HK-2 (cell line): ENCODE data around the gene MROH2A.

ENCODE experiments used
- DNase-seq: peaks from one replicate; pipeline ENCODE4 v3.0.0-alpha.2; 2018; ENCODE audit not compliant: unreplicated experiment

MROH2A gene

GRCh38 chr2:233837694-233838229 is 59.6 kb downstream of the MROH2A start:
- no peak for DNase-seq

DNA sequence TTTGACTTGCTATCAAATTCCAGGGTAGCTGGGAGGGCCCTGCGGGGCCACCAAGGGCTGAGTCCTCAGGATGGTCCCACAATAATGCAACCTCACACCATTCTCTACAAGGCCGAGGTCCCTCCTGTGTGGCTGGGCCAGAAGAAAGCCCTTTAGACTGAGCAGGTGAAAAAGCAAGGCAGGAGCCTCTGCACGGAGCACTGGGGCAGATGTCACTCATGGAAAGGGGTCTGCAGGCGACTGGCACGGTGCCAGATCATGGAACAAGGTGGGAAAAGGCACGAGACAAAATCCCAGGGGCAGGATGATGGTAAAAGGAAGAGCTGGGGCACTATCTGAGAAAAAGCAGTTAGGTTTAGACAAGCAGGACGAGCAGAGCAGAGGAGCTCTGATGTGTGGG is 60.1 kb downstream of the MROH2A start:
- no peak for DNase-seq

DNA sequence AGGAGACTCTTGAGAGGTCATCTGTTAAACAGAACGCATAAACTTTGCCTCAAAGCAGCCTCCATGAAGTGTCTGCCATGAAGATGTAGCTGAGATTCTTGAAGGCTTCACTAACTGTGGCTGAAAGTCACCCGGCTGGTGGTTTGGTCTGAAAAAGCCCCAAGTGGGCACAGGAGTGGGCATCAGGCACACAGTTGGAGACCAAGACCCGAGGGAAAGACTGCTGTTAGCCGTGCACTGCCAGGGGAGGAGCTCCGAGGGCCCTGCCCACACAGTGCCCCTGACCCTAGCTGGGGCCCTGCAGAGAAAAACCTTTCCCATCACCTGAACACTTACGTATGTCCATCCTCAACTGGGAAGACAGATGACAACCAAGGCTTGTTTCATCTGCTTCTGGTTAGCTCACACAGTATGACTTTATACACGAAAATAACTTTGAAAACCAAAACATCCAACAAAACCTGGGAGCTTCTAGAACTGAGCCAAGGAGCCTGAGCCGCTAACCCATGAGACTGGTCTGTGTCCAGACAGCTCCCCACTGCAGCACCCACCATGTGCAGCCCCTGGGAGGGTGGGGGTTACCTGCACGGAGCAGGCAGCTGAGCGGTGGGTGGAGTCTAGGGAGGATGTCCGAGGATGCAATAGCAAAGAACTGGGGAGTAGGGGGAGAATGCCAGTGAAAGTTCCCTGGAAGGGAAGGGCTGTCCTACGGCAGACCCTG is 60.8 kb downstream of the MROH2A start:
- no peak for DNase-seq

- no peak for DNase-seq
These were observed 61.3 kb downstream of the MROH2A start for GRCh38 chr2:233839447-233839820.

- DNase-seq: no peak
These were observed 62.4 kb downstream of the MROH2A start for GRCh38 chr2:233840520-233840919.

GRCh38 chr2:233841183-233841582 is 63.1 kb downstream of the MROH2A start:
- no peak for DNase-seq

DNA sequence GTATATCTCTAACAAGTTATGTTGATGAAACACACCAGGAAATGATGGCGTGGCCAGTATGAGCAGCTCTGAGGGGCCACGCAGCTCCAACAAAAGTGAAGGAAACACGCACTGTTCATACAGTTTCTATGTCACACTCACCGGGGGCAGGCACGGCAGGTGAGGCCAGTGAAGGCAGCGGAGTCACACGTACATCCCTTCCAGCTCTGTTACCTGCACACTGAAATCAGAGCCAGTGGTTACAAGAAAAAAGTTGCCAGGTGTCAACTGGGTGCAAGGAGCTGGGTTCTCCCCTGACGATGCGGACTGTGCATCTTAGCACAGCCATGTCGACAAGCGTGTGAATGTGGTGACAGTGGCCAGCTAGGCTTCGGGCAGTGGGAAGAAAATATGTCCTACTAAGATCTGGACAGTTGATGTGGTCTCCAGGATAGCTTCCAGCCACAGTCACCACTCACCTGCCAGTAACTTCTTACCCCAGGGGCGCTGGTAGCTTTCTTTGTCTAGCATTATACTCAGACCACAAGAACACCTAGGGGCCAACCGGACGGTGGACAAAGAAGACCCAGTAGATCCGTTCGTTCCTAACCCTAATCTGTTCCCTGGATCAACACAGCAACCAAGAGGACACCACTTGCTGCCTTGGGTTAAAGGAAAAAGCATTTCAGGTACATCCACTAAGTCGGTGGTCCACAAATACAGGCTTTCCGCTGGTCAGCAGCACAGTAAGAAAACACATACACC is 66.1 kb downstream of the MROH2A start:
- no peak for DNase-seq

- DNase-seq: no peak
These were observed 66.7 kb downstream of the MROH2A start for GRCh38 chr2:233844836-233845235.

DNA sequence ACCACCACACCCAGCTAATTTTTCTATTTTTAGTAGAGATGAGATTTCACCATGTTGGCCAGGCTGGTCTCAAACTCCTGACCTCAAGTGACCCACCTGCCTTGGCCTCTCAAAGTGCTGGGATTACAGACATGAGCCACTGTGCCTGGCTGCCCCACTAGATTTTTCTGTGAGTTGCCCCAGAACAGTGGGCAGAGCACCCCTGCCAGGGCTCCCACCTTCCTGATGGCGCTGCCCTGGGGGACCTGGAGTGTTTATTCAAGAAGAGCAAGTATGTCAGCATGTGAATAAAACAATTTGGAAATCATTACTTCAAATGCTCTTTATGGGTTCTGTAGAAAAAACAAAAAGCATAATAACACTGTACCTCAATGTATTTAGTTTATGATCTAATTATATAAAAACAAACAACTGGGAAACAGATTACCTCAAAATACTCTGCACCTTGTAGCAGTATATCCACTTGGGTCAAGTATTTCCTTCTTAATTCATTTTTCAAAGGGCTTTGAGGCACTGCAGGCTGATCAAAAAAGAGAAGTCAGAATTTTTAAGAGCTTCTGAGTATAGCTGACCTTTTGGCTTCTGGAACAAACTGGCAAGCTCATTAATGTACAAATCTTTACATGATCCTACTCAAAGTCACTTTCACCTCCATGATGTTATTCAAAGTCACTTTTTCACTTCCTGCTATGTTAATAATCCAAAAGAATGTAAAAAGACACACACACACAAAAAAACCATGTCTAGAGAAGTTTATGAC is 67.4 kb downstream of the MROH2A start:
- no peak for DNase-seq

DNA sequence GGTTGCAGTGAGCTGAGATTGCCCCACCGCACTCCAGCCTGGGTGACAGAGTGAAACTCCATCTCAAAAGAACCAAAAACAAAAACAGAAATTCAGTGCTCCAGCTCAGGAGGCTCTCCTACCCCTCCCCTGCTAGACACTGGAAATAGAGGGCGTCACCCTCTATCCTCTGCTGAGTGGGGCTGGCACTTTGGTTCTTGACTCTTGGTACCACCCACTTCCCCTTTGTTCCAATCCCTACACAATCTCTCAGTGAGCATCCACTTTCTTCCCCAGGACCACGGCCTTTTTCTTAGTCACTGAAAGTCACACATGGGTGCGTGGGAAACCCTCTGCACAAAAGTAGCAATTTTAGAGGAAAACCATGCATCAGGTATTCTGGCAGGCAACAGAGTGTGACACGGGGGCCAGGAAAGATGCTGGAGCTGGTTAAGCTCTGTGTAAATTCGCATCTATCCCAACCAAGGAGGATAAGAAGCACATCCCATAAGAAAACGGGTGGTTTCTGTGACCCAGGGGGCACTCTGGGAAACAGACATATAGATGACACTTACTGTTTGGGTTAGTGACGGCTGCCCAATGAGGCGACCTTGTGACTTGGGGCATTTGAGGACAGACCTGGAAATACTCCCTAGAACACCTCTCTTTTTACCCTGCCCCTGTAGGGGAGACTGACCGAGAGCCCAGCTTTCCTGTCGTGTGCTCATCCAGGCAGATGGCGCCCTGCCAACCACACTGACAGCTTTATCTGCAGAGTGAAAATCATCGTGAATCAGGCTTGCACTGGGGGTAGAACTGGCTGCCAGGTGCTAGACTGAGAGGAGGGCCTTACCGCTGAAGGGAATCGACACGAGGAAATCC is 68.5 kb downstream of the MROH2A start:
- DNase-seq: no peak

DNA sequence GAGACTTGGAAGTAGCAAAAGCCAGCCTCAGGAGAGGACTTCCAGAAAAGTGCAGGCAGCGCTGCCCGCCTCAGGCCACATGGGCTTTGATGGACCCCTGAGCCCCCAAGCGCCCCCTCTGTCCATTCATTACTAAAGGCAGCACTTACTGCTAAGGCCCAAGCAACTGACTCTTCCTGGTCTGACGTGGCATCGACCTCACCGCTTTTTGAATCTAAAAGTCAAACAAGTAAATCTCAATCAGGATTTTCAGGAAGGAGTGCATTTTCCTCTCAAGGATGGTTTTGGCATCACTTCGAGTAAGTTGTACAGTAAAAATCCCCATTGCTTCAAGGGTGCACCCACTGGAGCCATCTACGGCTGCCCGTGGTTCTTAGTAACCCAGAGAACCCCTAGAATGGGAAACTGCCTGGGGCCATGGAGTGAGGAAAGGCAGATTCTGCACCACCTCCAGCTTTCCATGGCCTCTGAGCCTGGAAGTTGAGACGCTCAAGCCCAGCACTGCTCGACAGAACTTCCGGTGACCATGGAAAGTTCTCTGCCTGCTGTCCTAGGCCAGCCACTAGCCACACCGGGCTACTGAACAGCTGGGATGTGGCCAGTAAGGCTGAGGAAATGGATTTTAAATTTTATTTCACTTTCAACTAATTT is 69.2 kb downstream of the MROH2A start:
- DNase-seq: no peak

- no peak for DNase-seq
These were observed 70.1 kb downstream of the MROH2A start for GRCh38 chr2:233848276-233848675.

GRCh38 chr2:233849607-233850271 is 71.6 kb downstream of the MROH2A start:
- DNase-seq: no peak

DNA sequence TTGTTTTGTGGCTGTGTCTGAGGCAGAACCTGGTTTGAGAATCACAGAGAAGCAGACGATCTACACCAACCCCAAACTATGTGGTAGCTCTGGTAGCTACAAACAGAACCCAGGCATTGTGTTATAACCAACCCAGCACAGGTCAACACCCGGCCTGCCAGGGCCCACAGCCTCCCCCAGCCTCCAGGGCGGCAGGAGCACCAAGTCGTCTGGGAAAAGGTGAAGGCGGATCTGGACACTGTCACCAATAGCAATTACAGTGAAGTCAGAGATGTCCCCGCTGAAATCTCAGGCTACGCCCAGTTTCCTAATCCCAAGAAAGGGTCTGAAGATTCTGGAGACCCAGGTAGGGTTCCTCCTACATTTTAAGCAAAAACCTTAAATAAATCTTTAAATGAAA is 72.6 kb downstream of the MROH2A start:
- no peak for DNase-seq

DNA sequence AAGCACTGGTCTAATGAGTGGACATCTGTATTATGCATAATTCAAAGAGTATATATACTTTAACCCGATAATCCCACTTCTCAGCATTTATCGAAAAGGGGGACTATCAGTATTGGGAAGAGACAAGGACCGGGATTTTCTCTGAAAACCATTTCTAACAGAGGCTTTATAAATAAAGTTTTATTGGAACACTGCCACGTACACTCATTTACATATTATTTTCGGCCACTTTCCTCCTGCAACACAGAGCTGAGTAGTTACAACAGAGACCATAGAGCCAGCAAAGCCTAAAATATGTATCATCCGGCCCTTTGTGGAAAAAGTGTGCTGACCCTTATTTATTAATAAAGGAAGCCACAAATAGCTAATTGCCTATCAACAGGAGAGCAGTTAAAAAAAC is 73.0 kb downstream of the MROH2A start:
- no peak for DNase-seq

DNA sequence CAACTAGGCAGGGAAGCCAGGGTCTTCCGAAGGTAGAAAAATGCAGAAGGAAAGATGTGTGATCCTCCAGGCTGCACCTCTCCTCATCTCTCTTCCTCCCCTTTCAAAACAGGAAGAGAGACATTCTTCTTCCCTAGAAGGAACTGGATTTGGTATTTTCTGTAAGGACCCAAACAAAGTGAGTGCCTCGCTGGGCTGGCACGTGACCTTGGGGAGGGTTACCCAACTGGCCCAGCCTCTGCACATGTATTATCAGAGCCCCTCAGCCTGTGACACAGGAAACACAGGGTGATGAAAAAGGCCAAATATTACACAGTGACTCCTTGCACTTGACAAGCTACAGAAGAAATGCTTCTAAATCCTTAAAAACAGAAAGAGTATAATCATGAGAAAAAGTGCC is 73.9 kb downstream of the MROH2A start:
- no peak for DNase-seq

DNA sequence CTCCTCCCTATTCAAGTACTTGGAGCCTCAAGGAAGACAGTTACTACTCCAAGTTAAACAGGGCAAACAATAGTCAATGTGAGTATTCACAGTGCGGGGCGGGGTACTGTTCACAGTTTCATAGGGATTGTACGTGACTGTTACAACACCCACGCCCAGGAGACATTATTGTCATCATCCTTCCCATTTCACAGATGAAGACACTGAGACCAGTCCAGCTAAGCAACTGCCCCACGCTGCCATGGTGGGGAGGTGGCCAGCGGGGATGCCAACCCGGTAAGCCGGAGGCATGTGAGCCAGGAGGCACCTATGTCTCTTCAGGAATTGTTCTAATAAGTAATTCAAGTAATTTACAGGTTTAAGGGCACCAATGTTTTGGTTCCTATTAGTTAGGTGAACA is 75.2 kb downstream of the MROH2A start:
- DNase-seq: no peak

GRCh38 chr2:233853883-233854240 is 75.7 kb downstream of the MROH2A start:
- DNase-seq: no peak

GRCh38 chr2:233854241-233854981 is 76.3 kb downstream of the MROH2A start, which contains the start of gene HJURP:
TSS of gene HJURP (minus strand) at chr2:233854535. CDS start at chr2:233854500, 35 bp downstream.
- peak; percentile 97 for DNase-seq

- no peak for DNase-seq
These were observed 77.2 kb downstream of the MROH2A start for GRCh38 chr2:233855345-233855744.
